Smooth muscle cell (in vitro differentiated cells): ENCODE data around the gene ST6GALNAC2. TPM values are rescaled to one million over a fixed set of nuclear protein-coding genes. Genes with fewer than 3 reads are reported as not detected.

ENCODE experiments used
- DNase-seq: peaks from one replicate; lab custom pipeline; 2025; ENCODE audit not compliant: unreplicated experiment; lab: John Stamatoyannopoulos, UW
- H2AFZ ChIP-seq: fragments of 200-600 bp; sonication (generic); 2 replicates; pipeline ENCODE4 v1.6.0; 2016; ENCODE audit warnings: antibody characterized with exemption, low read depth, mild to moderate bottlenecking
- H3F3A ChIP-seq: fragments of 200-600 bp; sonication (generic); 2 replicates; pipeline ENCODE4 v1.6.0; 2017; ENCODE audit warnings: antibody characterized with exemption, low read depth
- H3K27ac ChIP-seq: fragments of 200-600 bp; sonication (generic); 2 replicates; pipeline ENCODE4 v1.5.1; 2016; ENCODE audit warnings: low read depth, mild to moderate bottlenecking
- H3K27me3 ChIP-seq: fragments of 200-600 bp; sonication (generic); 2 replicates; pipeline ENCODE4 v1.6.1; 2016; ENCODE audit warnings: low read depth, mild to moderate bottlenecking
- H3K36me3 ChIP-seq: fragments of 200-600 bp; sonication (generic); 2 replicates; pipeline ENCODE4 v1.5.1; 2016; ENCODE audit warnings: low read depth
- H3K4me1 ChIP-seq: fragments of 200-600 bp; sonication (generic); 2 replicates; pipeline ENCODE4 v1.5.1; 2016; ENCODE audit warnings: low read depth
- H3K4me2 ChIP-seq: fragments of 200-600 bp; sonication (generic); 2 replicates; pipeline ENCODE4 v1.6.0; 2016; ENCODE audit warnings: mild to moderate bottlenecking
- H3K4me3 ChIP-seq: fragments of 200-600 bp; sonication (generic); 2 replicates; pipeline ENCODE4 v1.5.1; 2016; ENCODE audit warnings: mild to moderate bottlenecking
- H3K79me2 ChIP-seq: fragments of 200-600 bp; sonication (generic); 2 replicates; pipeline ENCODE4 v1.6.0; 2016; ENCODE audit warnings: low read depth, mild to moderate bottlenecking
- H3K9ac ChIP-seq: fragments of 200-600 bp; sonication (generic); 2 replicates; pipeline ENCODE4 v1.6.0; 2016; ENCODE audit warnings: low read depth
- H3K9me3 ChIP-seq: fragments of 200-600 bp; sonication (generic); replicated peaks from 2 replicates; pipeline ENCODE4 v1.5.1; 2016; ENCODE audit warnings: low read depth
- H4K20me1 ChIP-seq: fragments of 200-600 bp; sonication (generic); 2 replicates; pipeline ENCODE4 v1.6.0; 2016; ENCODE audit warnings: low read depth
- CTCF ChIP-seq: fragments of 200-600 bp; sonication (generic); IDR thresholded peaks from 2 replicates; pipeline ENCODE4 v1.5.1; 2017; ENCODE audit warnings: borderline replicate concordance, mild to moderate bottlenecking, antibody characterized with exemption; ENCODE audit not compliant: insufficient read depth, poor library complexity, severe bottlenecking
- WGBS: methylation state at CpG from one replicate; pipeline ENCODE4 v1.1.7; 2016; ENCODE audit warnings: low lambda C conversion rate; 5-methylcytosine and 5-hydroxymethylcytosine counted together
- polyA plus RNA-seq: library from polyadenylated mRNA; unstranded; fragments of >200 nt; fragmentation: Nextera tagmentation; extraction: Ambion mirVana; gene quantifications from 2 replicates; pipeline ENCODE4 v1.2.1, GENCODE V29; 2016
- total RNA-seq: library from RNA; depleted of rRNA; stranded (reverse); fragments of >200 nt; gene quantifications from 2 replicates; pipeline ENCODE4 v1.2.3, GENCODE V29; 2014

Gene ST6GALNAC2
- total and polyA plus RNA-seq, 2 experiments from 2014 or later, result 1.2 to 6.9 TPM

- Histone ChIP-seq H3K9me3 (no peaks in the 10 kb centered on the region), H3F3A (no peaks in the 10 kb centered on the region), H4K20me1 (no peaks in the 10 kb centered on the region), H3K79me2 (no peaks in the 10 kb centered on the region), H3K9ac (no peak overlapping the region), H2AFZ (no peak overlapping the region), H3K36me3 (no peaks in the 10 kb centered on the region), H3K4me2 (no peak overlapping the region), H3K4me1 (no peaks in the 10 kb centered on the region), H3K27me3 (peaks cover 24% of the 10 kb centered on the region), H3K4me3 (no peak overlapping the region), H3K27ac (no peak overlapping the region)
- no peak for TF ChIP-seq CTCF
- DNase-seq, result no peak
- WGBS, result 89% methylated on average over 6 of the region's 6 CpGs
Observed at GRCh38 chr17:76625496-76625895, 39.8 kb upstream of the ST6GALNAC2 start.

DNA sequence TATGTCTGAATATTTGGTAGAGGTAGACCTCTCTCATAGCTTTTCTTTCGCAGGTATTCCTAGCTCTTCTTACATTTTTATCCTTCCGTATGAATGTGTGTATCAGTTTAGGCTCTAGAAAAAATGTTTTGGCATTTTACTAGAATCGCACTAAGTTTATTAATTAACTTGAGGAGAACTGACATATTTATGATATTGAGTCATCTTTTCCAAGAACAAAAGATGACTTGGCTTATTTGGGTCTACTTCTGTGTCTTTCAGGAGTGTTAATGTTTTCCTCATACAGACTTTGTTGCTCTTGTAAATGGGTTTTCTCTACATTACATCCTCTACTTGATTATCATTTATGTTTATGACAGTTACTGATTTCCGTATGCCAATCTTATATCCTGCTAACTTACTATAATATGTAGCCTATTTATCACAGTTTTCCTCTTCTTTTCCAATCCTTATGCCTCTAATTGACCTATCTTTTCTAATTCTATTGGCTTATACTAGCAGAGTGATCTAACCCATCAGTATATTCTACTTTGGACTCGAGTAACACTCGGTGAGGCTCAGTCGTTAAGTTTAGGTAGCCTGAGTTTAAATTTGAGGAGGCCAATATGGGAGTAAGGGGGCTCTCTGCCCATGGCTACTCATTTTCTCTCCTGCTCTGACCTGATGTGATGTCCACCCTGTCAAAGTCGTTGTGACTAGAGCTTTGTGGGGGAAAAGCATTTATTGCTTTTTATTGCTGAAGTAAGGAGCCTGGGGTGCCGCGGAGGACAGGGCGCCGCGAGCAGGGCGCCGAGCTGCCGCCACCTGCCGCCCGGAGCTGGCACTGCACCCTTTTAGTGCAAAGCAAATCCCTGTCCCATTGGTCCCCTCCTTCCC is 37.8 kb upstream of the ST6GALNAC2 start:
- Histone ChIP-seq H3K36me3 (no peaks in the 10 kb centered on the region), H2AFZ (no peak overlapping the region), H3K9me3 (no peaks in the 10 kb centered on the region), H4K20me1 (no peaks in the 10 kb centered on the region), H3K27ac (no peak overlapping the region), H3K9ac (no peak overlapping the region), H3K4me3 (no peak overlapping the region), H3K27me3 (peaks cover 32% of the 10 kb centered on the region), H3K79me2 (no peaks in the 10 kb centered on the region), H3K4me1 (no peaks in the 10 kb centered on the region), H3K4me2 (peak overlapping the region; percentile 50), H3F3A (no peaks in the 10 kb centered on the region)
- peak; percentile 97 for TF ChIP-seq CTCF
- WGBS, result 34% methylated on average over 18 of the region's 18 CpGs
- peak; percentile 35 for DNase-seq

DNA sequence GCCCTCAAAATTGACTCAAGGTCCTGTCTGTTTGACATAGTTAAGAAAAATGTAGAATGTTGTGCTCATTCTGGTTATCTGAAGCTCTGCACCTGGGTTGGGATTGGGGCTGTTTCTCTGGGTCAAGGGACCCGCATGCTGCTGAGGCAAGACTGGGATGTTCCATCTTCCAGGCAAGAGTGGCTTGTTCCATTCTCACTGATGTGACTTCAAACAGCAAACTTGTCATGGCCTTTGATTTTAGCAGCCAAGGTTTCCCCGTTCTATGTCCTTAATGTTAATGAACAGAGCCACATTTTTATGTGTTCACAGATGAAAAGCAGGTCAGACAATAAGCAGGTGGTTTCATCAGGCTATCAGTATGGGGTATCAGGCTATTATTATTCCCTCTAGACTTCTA is 32.2 kb upstream of the ST6GALNAC2 start:
- Histone ChIP-seq H2AFZ (no peak overlapping the region), H3K79me2 (no peaks in the 10 kb centered on the region), H3K4me3 (no peak overlapping the region), H3K36me3 (no peaks in the 10 kb centered on the region), H3K4me2 (no peak overlapping the region), H3K27me3 (peaks cover 7% of the 10 kb centered on the region), H3K4me1 (no peaks in the 10 kb centered on the region), H3K9ac (no peak overlapping the region), H3F3A (no peaks in the 10 kb centered on the region), H4K20me1 (no peaks in the 10 kb centered on the region), H3K9me3 (no peaks in the 10 kb centered on the region), H3K27ac (no peak overlapping the region)
- DNase-seq, result no peak
- WGBS, result 91% methylated on average over 2 of the region's 2 CpGs
- TF ChIP-seq CTCF, result no peak
